Measurements from ENCODE around the gene GNG7.
"Not testable (repeated sequence)": the region's sequence is repeated elsewhere in the genome, so short reads cannot be mapped to it uniquely, and the experiment has no call there.

The GNG7 gene

DNA sequence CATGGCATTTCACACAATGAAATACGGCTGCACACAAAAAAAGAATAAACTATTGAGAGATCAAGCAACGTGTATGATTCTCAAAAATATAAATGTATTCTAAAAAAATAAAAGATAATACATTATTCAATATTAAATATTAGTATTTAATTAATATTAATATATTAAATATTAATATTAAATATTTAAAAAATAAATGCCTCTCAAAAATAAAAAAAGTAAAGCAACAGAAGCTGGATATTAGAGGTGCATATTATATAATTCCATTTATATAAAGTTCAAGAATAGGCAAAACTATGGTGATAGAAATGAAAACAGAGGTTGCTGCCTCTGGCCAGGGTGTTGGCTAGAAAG, 169.4 kb downstream of the GNG7 start:
- Histone ChIP-seq H3K36me3 (ENCODE audit: control insufficient read depth, low read length) (peaks cover 3% of the 10 kb centered on the region; the same call in 1 of the 2 replicates), H4K20me1 (ENCODE audit: control insufficient read depth, insufficient read depth, low read depth, low read length) (no peaks in the 10 kb centered on the region), H3K9me2 (replicated peaks; ENCODE audit: control insufficient read depth, low read length) (no peaks in the 10 kb centered on the region), H3K27me3 (ENCODE audit: control insufficient read depth, low read length) (no peaks in the 10 kb centered on the region), H3K79me2 (ENCODE audit: control insufficient read depth, low read length) (peaks cover 8% of the 10 kb centered on the region; the same call in 1 of the 2 replicates), H3K4me2 (ENCODE audit: low read length) (no peak overlapping the region), H3K4me3 (ENCODE audit: low read length) (no peak overlapping the region), H3F3A (ENCODE audit: control insufficient read depth, insufficient read depth) (peaks cover 18% of the 10 kb centered on the region), H3K9me3 (ENCODE audit: control insufficient read depth, insufficient read depth, low read length) (no peaks in the 10 kb centered on the region), H3K4me1 (ENCODE audit: control insufficient read depth, low read length) (peaks cover 36% of the 10 kb centered on the region), H3K27ac (ENCODE audit: low read depth, low read length) (no peak overlapping the region)
- no peak for TF ChIP-seq CTCF (IDR thresholded peaks at IDR 0.05; ENCODE audit: low read depth, low read length, poor library complexity, severe bottlenecking)
- no peak for TF ChIP-seq EZH2phosphoT487 (IDR thresholded peaks at IDR 0.05; ENCODE audit: borderline replicate concordance, low read length)

DNA sequence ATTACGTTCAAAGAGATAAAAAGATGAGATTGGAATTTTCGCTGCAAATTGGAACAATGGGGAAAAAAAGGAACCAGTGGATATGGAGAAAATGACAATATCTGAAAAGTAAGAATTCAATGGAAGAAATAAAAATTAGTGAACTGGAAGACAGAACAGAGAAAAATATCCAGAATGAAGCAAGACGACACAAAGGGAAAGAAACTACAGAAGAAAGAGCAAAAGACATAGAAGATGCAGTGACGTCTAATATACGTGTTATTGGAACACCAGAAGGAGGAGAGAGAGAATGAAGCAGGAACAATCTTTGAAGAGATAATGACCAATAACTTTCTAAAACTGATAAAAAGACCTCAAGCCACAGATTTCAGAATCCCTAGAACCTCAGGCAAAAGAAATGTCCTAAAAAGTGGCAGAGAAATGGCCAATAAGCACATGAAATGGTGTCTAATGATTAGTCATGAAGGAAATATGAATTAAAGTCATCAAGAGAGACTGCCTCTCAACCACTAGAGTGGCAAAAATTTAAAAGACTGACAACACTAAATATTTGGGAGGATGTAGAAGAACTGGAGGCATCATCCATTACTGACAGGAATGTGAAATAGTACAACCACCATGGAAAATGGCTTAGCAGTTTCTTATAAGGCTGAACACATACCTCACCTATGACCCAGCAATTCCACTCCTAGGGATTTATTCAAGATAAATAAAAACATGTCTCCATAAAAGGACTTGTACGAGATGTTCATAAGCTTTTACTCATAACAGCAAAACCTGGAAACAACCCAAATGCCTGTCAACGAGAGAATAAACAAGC, 170.0 kb downstream of the GNG7 start:
- H3K27me3 ChIP-seq (ENCODE audit: control insufficient read depth, low read length) = no peaks in the 10 kb centered on the region
- H3K79me2 ChIP-seq (ENCODE audit: control insufficient read depth, low read length) = peaks cover 12% of the 10 kb centered on the region
- H3K4me3 ChIP-seq (ENCODE audit: low read length) = no peak overlapping the region
- H3K36me3 ChIP-seq (ENCODE audit: control insufficient read depth, low read length) = peaks cover 3% of the 10 kb centered on the region; the same call in 1 of the 2 replicates
- no peaks in the 10 kb centered on the region for H3K9me2 ChIP-seq (replicated peaks; ENCODE audit: control insufficient read depth, low read length)
- peaks cover 18% of the 10 kb centered on the region for H3F3A ChIP-seq (ENCODE audit: control insufficient read depth, insufficient read depth)
- H3K27ac ChIP-seq (ENCODE audit: low read depth, low read length) = no peak overlapping the region
- H4K20me1 ChIP-seq (ENCODE audit: control insufficient read depth, insufficient read depth, low read depth, low read length) = no peaks in the 10 kb centered on the region
- TF ChIP-seq CTCF (IDR thresholded peaks at IDR 0.05; ENCODE audit: low read depth, low read length, poor library complexity, severe bottlenecking) = no peak
- no peak for TF ChIP-seq EZH2phosphoT487 (IDR thresholded peaks at IDR 0.05; ENCODE audit: borderline replicate concordance, low read length)
- H3K9me3 ChIP-seq (ENCODE audit: control insufficient read depth, insufficient read depth, low read length) = no peaks in the 10 kb centered on the region
- no peak overlapping the region for H3K4me2 ChIP-seq (ENCODE audit: low read length)
- peaks cover 41% of the 10 kb centered on the region for H3K4me1 ChIP-seq (ENCODE audit: control insufficient read depth, low read length)

DNA sequence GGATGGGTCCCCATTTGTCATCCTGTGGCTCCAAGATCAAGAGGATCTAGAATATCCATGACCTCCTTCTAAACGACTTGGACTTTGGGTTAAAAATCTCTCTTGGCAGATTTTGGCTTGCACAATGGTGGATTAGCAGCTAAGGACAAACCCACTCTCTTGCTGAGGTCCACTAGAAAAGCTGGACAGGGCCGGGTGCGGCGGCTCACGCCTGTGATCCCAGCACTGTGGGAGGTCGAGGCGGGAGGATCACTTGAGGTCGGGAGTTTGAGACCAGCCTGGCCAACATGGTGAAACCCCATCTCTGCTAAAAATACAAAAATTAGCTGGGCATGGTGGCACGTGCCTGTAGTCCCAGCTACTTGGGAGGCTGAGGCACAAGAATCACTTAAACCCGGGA, 172.6 kb downstream of the GNG7 start:
- peak overlapping the region; percentile 63 for H3K4me2 ChIP-seq (ENCODE audit: low read length)
- 0 out of 2 replicates have a peak overlapping the region, but pooled peaks have one; percentile 42 for H3K4me3 ChIP-seq (ENCODE audit: low read length)
- H3K4me1 ChIP-seq (ENCODE audit: control insufficient read depth, low read length) = peaks cover 55% of the 10 kb centered on the region
- H3K27ac ChIP-seq (ENCODE audit: low read depth, low read length) = 0 out of 2 replicates have a peak overlapping the region, but pooled peaks have one; percentile 26
- peaks cover 25% of the 10 kb centered on the region for H3F3A ChIP-seq (ENCODE audit: control insufficient read depth, insufficient read depth)
- not testable (repeated sequence) for H3K36me3 ChIP-seq (ENCODE audit: control insufficient read depth, low read length); H3K9me2 ChIP-seq (replicated peaks; ENCODE audit: control insufficient read depth, low read length); H3K9me3 ChIP-seq (ENCODE audit: control insufficient read depth, insufficient read depth, low read length); H4K20me1 ChIP-seq (ENCODE audit: control insufficient read depth, insufficient read depth, low read depth, low read length); H3K27me3 ChIP-seq (ENCODE audit: control insufficient read depth, low read length)
- H3K79me2 ChIP-seq (ENCODE audit: control insufficient read depth, low read length) = peaks cover 16% of the 10 kb centered on the region

GRCh38 chr19:2529473-2529918, 173.0 kb downstream of the GNG7 start:
- peaks cover 55% of the 10 kb centered on the region for H3K4me1 ChIP-seq (ENCODE audit: control insufficient read depth, low read length)
- 0 out of 2 replicates have a peak overlapping the region, but pooled peaks have one; percentile 26 for H3K27ac ChIP-seq (ENCODE audit: low read depth, low read length)
- no peaks in the 10 kb centered on the region for H3K9me2 ChIP-seq (replicated peaks; ENCODE audit: control insufficient read depth, low read length)
- TF ChIP-seq EZH2phosphoT487 (IDR thresholded peaks at IDR 0.05; ENCODE audit: borderline replicate concordance, low read length) = no peak
- TF ChIP-seq CTCF (IDR thresholded peaks at IDR 0.05; ENCODE audit: low read depth, low read length, poor library complexity, severe bottlenecking) = no peak
- peaks cover 25% of the 10 kb centered on the region for H3F3A ChIP-seq (ENCODE audit: control insufficient read depth, insufficient read depth)
- H3K4me2 ChIP-seq (ENCODE audit: low read length) = peak overlapping the region; percentile 63
- H3K4me3 ChIP-seq (ENCODE audit: low read length) = 0 out of 2 replicates have a peak overlapping the region, but pooled peaks have one; percentile 42
- H4K20me1 ChIP-seq (ENCODE audit: control insufficient read depth, insufficient read depth, low read depth, low read length) = peaks cover 3% of the 10 kb centered on the region; the same call in 1 of the 2 replicates
- peaks cover 19% of the 10 kb centered on the region for H3K79me2 ChIP-seq (ENCODE audit: control insufficient read depth, low read length)
- H3K27me3 ChIP-seq (ENCODE audit: control insufficient read depth, low read length) = no peaks in the 10 kb centered on the region
- peaks cover 6% of the 10 kb centered on the region; the same call in 1 of the 2 replicates for H3K36me3 ChIP-seq (ENCODE audit: control insufficient read depth, low read length)
- no peaks in the 10 kb centered on the region for H3K9me3 ChIP-seq (ENCODE audit: control insufficient read depth, insufficient read depth, low read length)

Data from DOHH2 (cell line).